GM12878 (cell line): ENCODE measurements around the gene KCTD2. TPM values are rescaled to one million over a fixed set of nuclear protein-coding genes. Genes with fewer than 3 reads are reported as not detected.

Experiments
- BCL11A ChIP-seq: IDR thresholded peaks from 2 replicates; pipeline ENCODE4 v1.6.1; 2011; ENCODE audit warnings: low read depth, low read length
- BMI1 ChIP-seq: fragments of 450-650 bp; IDR thresholded peaks from 2 replicates; pipeline ENCODE4 v1.6.1; 2016; ENCODE audit warnings: mild to moderate bottlenecking, moderate library complexity, borderline replicate concordance
- CEBPB ChIP-seq, 2 experiments: fragments of 150-350 bp in 1 of 2; IDR thresholded peaks; 2 replicates each; pipeline ENCODE4 v1.6.1; 2012 to 2014; ENCODE audit warnings: low read depth in 2 of 2, low read length in 2 of 2, borderline replicate concordance in 1 of 2, inconsistent platforms in 1 of 2
- CHD1 ChIP-seq: IDR thresholded peaks from 2 replicates; pipeline ENCODE4 v1.6.1; 2012; ENCODE audit warnings: low read depth, low read length, improper control_type of control experiment
- CTCF ChIP-seq, 3 experiments: IDR thresholded peaks in 2 of 3; conservative IDR thresholded peaks in 1 of 3; 2 replicates each; pipeline ENCODE4 v1.5.1; 2011; ENCODE audit warnings: low read depth in 3 of 3, low read length in 3 of 3, mild to moderate bottlenecking in 3 of 3, control low read depth in 2 of 3, moderate library complexity in 2 of 3, inconsistent platforms in 1 of 3, mixed read lengths in 1 of 3; ENCODE audit not compliant: control insufficient read depth in 2 of 3, insufficient read depth in 1 of 3; ENCODE audit errors: extremely low read depth in 1 of 3
- E2F8 ChIP-seq: fragments of 450-650 bp; IDR thresholded peaks from 2 replicates; pipeline ENCODE4 v1.6.1; 2018; ENCODE audit warnings: mild to moderate bottlenecking, low read depth, moderate library complexity; ENCODE audit not compliant: partially characterized antibody
- FOS ChIP-seq: IDR thresholded peaks from 3 replicates; pipeline ENCODE4 v1.6.1; 2011; ENCODE audit warnings: borderline replicate concordance; ENCODE audit not compliant: insufficient read length; ENCODE audit errors: extremely low read depth
- GABPA ChIP-seq: IDR thresholded peaks from 2 replicates; pipeline ENCODE4 v1.6.1; 2014; ENCODE audit warnings: antibody characterized with exemption, low read depth, mild to moderate bottlenecking, inconsistent platforms
- HDAC6 ChIP-seq: fragments of 200-600 bp; sonication (generic); IDR thresholded peaks from one replicate; pipeline ENCODE4 v1.8.0; 2017; ENCODE audit warnings: antibody characterized with exemption; ENCODE audit not compliant: unreplicated experiment
- KDM1A ChIP-seq: fragments of 200-600 bp; sonication (generic); IDR thresholded peaks from 2 replicates; pipeline ENCODE4 v1.6.1; 2016; ENCODE audit warnings: borderline replicate concordance
- NBN ChIP-seq: fragments of 450-650 bp; IDR thresholded peaks from 2 replicates; pipeline ENCODE4 v1.6.1; 2016
- PAX8 ChIP-seq: fragments of 450-650 bp; IDR thresholded peaks from 2 replicates; pipeline ENCODE4 v1.6.1; 2017; ENCODE audit warnings: mild to moderate bottlenecking, moderate library complexity
- POLR2A ChIP-seq: IDR thresholded peaks from 2 replicates; pipeline ENCODE4 v1.6.1; 2011; ENCODE audit warnings: low read depth, mild to moderate bottlenecking, low read length
- PRDM15 ChIP-seq: fragments of 450-650 bp; formaldehyde crosslinking; IDR thresholded peaks from 2 replicates; pipeline ENCODE4 v1.4.0; 2020; ENCODE audit warnings: mild to moderate bottlenecking, moderate library complexity
- RCOR1 ChIP-seq: conservative IDR thresholded peaks from 2 replicates; pipeline ENCODE4 v1.6.1; 2012; ENCODE audit warnings: low read depth, low read length, improper control_type of control experiment
- SUPT20H ChIP-seq: IDR thresholded peaks from 2 replicates; pipeline ENCODE4 v1.6.1; 2011; ENCODE audit warnings: low read depth, mild to moderate bottlenecking, low read length, moderate library complexity, borderline replicate concordance; ENCODE audit not compliant: control insufficient read depth
- ZSCAN29 ChIP-seq: fragments of 450-650 bp; IDR thresholded peaks from 2 replicates; pipeline ENCODE4 v1.6.1; 2017; ENCODE audit warnings: mild to moderate bottlenecking, moderate library complexity
- polyA plus RNA-seq, 11 experiments: library from polyadenylated mRNA; depleted of rRNA in 4 of 11; unstranded in 6 of 11; stranded (reverse) in 5 of 11; fragments of >200 nt; fragmentation: Nextera tagmentation in 4 of 11; fragmentation: Illumina TruSeq in 1 of 11; extraction: Ambion mirVana in 4 of 11; extraction: Trizol in 1 of 11; gene quantifications; 1 replicate in 1 of 11; 2 replicates in 10 of 11; pipeline versions ENCODE4 v1.2.1 to v1.2.3, GENCODE V29; 2011 to 2016; ENCODE audit warnings: inconsistent platforms in 2 of 11, missing spikeins in 2 of 11, low read depth in 1 of 11
- total RNA-seq, 4 experiments: library from RNA; depleted of rRNA in 3 of 4; stranded (reverse); fragments of >200 nt in 3 of 4; fragmentation: Illumina TruSeq in 1 of 4; extraction: Trizol in 1 of 4; gene quantifications; 2 replicates each; pipeline versions ENCODE4 v1.2.1 to v1.2.3, GENCODE V29; 2013 to 2021
- TF ChIP-seq, protein P1 (sequence below): fragments of 450-650 bp; formaldehyde crosslinking; IDR thresholded peaks from 2 replicates; pipeline ENCODE4 v1.5.0; 2022; ENCODE audit warnings: mild to moderate bottlenecking, missing genetic modification characterization

KCTD2 gene
- total and polyA plus RNA-seq, 10 of the 15 experiments (the other 5 are each of a cell fraction or from before 2014, with no cell fraction given) = 1.5 to 27.5 (median 13.7) TPM

GRCh38 chr17:75109407-75110233, 62.6 kb downstream of the KCTD2 start, which contains the start of gene ARMC7 (continued):
- TF ChIP-seq SUPT20H (no peak), POLR2A (peak; percentile 88), BCL11A (no peak), CHD1 (no peak), ZSCAN29 (no peak), KDM1A (no peak), E2F8 (no peak), FOS (no peak), PAX8 (no peak), GABPA (peak; percentile 76; the same call in 1 of the 2 replicates), NBN (peak; percentile 4; the same call in 1 of the 2 replicates), HDAC6 (no peak), CEBPB (IDR thresholded peaks at IDR 0.05; ENCODE audit: borderline replicate concordance in 1 of 2, low read depth in 2 of 2, low read length in 2 of 2) (no peak), CTCF (IDR thresholded peaks at IDR 0.05 in 2 of 3, conservative IDR thresholded peaks at IDR 0.05 in 1 of 3; ENCODE audit: control insufficient read depth in 2 of 3, extremely low read depth in 1 of 3, insufficient read depth in 1 of 3, low read depth in 3 of 3, low read length in 3 of 3) (no peak), RCOR1 (no peak), PRDM15 (CRISPR knock-in tag) (no peak), BMI1 (no peak)
- TF ChIP-seq, protein P1, sequence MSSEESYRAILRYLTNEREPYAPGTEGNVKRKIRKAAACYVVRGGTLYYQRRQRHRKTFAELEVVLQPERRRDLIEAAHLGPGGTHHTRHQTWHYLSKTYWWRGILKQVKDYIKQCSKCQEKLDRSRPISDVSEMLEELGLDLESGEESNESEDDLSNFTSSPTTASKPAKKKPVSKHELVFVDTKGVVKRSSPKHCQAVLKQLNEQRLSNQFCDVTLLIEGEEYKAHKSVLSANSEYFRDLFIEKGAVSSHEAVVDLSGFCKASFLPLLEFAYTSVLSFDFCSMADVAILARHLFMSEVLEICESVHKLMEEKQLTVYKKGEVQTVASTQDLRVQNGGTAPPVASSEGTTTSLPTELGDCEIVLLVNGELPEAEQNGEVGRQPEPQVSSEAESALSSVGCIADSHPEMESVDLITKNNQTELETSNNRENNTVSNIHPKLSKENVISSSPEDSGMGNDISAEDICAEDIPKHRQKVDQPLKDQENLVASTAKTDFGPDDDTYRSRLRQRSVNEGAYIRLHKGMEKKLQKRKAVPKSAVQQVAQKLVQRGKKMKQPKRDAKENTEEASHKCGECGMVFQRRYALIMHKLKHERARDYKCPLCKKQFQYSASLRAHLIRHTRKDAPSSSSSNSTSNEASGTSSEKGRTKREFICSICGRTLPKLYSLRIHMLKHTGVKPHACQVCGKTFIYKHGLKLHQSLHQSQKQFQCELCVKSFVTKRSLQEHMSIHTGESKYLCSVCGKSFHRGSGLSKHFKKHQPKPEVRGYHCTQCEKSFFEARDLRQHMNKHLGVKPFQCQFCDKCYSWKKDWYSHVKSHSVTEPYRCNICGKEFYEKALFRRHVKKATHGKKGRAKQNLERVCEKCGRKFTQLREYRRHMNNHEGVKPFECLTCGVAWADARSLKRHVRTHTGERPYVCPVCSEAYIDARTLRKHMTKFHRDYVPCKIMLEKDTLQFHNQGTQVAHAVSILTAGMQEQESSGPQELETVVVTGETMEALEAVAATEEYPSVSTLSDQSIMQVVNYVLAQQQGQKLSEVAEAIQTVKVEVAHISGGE (CRISPR knock-in tag) = peak; percentile 72
